Heart left ventricle (tissue), 16 donors: ENCODE results near the gene MAPKAPK2. TPM values are rescaled to one million over a fixed set of nuclear protein-coding genes. Genes with fewer than 3 reads are reported as not detected.

ENCODE experiments used
- ATAC-seq, 4 donors: fragments of 200-7000 bp; cut with Tn5 transposase; one replicate each; pipeline ENCODE4 v1.9.1; 2020 to 2022; ENCODE audit warnings: moderate library complexity in 4 of 4, mild to moderate bottlenecking in 3 of 4, moderate number of reproducible peaks in 1 of 4
- DNase-seq, 5 donors: peaks; one replicate each; pipeline ENCODE4 v3.0.0-alpha.2; 2020
- H3K27ac ChIP-seq, 12 donors: fragments of 200-600 bp; sonication (generic) in 4 of 12; one replicate each; pipeline versions ENCODE4 v1.5.0 to v1.8.0; 2016 to 2022; ENCODE audit warnings: mild to moderate bottlenecking in 2 of 12
- H3K27me3 ChIP-seq, 9 donors: fragments of 200-600 bp; sonication (generic) in 2 of 9; one replicate each; pipeline versions ENCODE4 v1.5.1 to v1.8.0; 2016 to 2022; ENCODE audit warnings: mild to moderate bottlenecking in 3 of 9
- H3K36me3 ChIP-seq, 9 donors: fragments of 200-600 bp; sonication (generic) in 2 of 9; one replicate each; pipeline versions ENCODE4 v1.5.0 to v1.8.0; 2018 to 2022; ENCODE audit warnings: mild to moderate bottlenecking in 2 of 9
- H3K4me1 ChIP-seq, 12 donors: fragments of 200-600 bp; sonication (generic) in 4 of 12; one replicate each; pipeline versions ENCODE4 v1.5.0 to v1.8.0; 2016 to 2022; ENCODE audit warnings: mild to moderate bottlenecking in 3 of 12
- H3K4me3 ChIP-seq, 12 donors: fragments of 200-600 bp; sonication (generic) in 4 of 12; one replicate each; pipeline versions ENCODE4 v1.5.0 to v1.8.0; 2017 to 2022; ENCODE audit warnings: mild to moderate bottlenecking in 9 of 12, moderate library complexity in 4 of 12
- H3K9me3 ChIP-seq, 12 donors: fragments of 200-600 bp; sonication (generic) in 4 of 12; one replicate each; pipeline versions ENCODE4 v1.5.0 to v1.8.0; 2016 to 2022; ENCODE audit warnings: mild to moderate bottlenecking in 1 of 12
- POLR2A ChIP-seq, 2 donors: fragments of 450-650 bp; IDR thresholded peaks; one replicate each; pipeline ENCODE4 v1.6.1; 2017; ENCODE audit warnings: antibody characterized with exemption in 2 of 2, mild to moderate bottlenecking in 2 of 2, moderate library complexity in 2 of 2
- WGBS, 4 donors: extraction: QIAGEN DNeasy Blood & Tissue Kit in 2 of 4; methylation state at CpG; one replicate each; pipeline versions ENCODE4 v1.1.5 to v1.1.7; 2013 to 2018; 5-methylcytosine and 5-hydroxymethylcytosine counted together
- intact Hi-C, 10 donors: fragments of 100-400 bp; cut with DNase I; formaldehyde crosslinking; loops; one replicate each; pipeline versions ENCODE4 v1.11.1 to v1.14.2; 2022
- polyA plus RNA-seq, 2 donors: library from polyadenylated mRNA; stranded (reverse); fragments of 200-250 nt; gene quantifications; one replicate each; pipeline ENCODE4 v1.2.3, GENCODE V29; 2013
- total RNA-seq, 9 donors: library from RNA; depleted of rRNA in 2 of 9; stranded (reverse); fragments of >200 nt in 2 of 9; fragmentation: NEBNext Ultra II Directional in 3 of 9; extraction: Animal tissue kit (Norgen Biotek cat#: 25700) in 3 of 9; gene quantifications; one replicate each; pipeline versions ENCODE4 v1.1.0 to v1.2.4, GENCODE V29; 2016 to 2023
- TF ChIP-seq, protein P1 (sequence below), 12 donors: fragments of 200-600 bp; sonication (generic) in 4 of 12; IDR thresholded peaks; one replicate each; pipeline versions ENCODE4 v1.5.0 to v1.8.0; 2018 to 2022; ENCODE audit warnings: antibody characterized with exemption in 12 of 12, mild to moderate bottlenecking in 5 of 12
- donor health status: ischemic (EF 13 %, LVEDD 7.1; RV severe dilation, severe dysfunction).
- donor health status: healthy with polysubstance abuse.
- donor health status: DM: no; HTN: yes; CAD: no.
- donor health status: DM: no; HTN: no; CAD: no.
- donor health status: ischemic (EF 25% LVEDD 6.9; RV normal size, moderate dysfunction).
- donor health status: ischemic (EF 25% LVEDD 5.7; RV mildly dilated, moderate dysfunction).
- donor health status: healthy.
- donor health status: DM: yes; HTN: yes; CAD: no.
- donor health status: ischemic (EF 35%, LVEDD 5.7; RV mildly dilated, moderate dysfunction).
- donor health status: nonischemic (EF 11% LVEDD 7.7; RV severe dilation, severe dysfunction).
- donor health status: DM: yes; HTN: yes; CAD: no.
- donor health status: PGD.
- donor health status: ischemic (EF 29% LVEDD 5.4; RV normal size, mild dysfunction).
- donor health status: nonischemic (EF 23%, LVEDD 6.1; RV moderate dilation, normal function).

The MAPKAPK2 gene
- total and polyA plus RNA-seq, 11 donors = 126 to 327 (median 223) TPM

DNA sequence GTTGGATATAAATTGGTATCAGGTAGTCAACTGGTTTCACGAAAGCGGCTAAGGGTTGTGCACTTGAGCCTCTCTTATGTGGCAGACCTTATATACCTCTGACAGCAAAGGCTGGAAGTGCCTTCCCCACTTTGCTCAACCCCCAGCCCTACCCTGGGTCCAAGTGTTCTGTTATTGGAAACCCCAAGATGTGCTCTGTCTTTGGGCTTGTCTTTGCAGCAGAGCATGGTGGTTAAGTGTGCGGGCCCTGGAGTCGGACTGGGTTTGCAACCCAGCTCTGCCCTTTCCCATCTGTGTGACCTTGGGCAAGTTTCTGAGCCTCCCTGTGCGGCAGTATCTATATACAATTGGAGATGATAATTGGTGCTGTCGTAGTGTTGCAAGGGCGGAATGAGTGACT lies 98.8 kb downstream of the MAPKAPK2 start:
- WGBS, 4 donors = 84 to 99% (median 91%) methylated on average over 6 to 7 of the region's 7 CpGs
- Histone ChIP-seq H3K4me3 (no peak overlapping the region), H3K36me3 (no peaks in the 10 kb centered on the region), H3K27ac (no peak overlapping the region), H3K9me3 (no peaks in the 10 kb centered on the region), H3K4me1 (peaks cover 0 to 40% (median 0%) of the 10 kb centered on the region in 12 donors), H3K27me3 (no peaks in the 10 kb centered on the region)
- ATAC-seq = no peak
- DNase-seq = no peak
- TF ChIP-seq, protein P1, sequence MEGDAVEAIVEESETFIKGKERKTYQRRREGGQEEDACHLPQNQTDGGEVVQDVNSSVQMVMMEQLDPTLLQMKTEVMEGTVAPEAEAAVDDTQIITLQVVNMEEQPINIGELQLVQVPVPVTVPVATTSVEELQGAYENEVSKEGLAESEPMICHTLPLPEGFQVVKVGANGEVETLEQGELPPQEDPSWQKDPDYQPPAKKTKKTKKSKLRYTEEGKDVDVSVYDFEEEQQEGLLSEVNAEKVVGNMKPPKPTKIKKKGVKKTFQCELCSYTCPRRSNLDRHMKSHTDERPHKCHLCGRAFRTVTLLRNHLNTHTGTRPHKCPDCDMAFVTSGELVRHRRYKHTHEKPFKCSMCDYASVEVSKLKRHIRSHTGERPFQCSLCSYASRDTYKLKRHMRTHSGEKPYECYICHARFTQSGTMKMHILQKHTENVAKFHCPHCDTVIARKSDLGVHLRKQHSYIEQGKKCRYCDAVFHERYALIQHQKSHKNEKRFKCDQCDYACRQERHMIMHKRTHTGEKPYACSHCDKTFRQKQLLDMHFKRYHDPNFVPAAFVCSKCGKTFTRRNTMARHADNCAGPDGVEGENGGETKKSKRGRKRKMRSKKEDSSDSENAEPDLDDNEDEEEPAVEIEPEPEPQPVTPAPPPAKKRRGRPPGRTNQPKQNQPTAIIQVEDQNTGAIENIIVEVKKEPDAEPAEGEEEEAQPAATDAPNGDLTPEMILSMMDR (IDR thresholded peaks at IDR 0.05) = no peak
- TF ChIP-seq POLR2A (IDR thresholded peaks at IDR 0.05) = no peak
- intact Hi-C loops = no loop called here

Other genes starting within 250 kb of the MAPKAPK2 start
- gene IKBKE, start 214.4 kb upstream of the MAPKAPK2 start, total RNA-seq = 10 to 100 TPM in 1 of 9 donors, 1 to 10 TPM in 6, under 1 TPM in 2; 0.62 to 10.8 (median 1.1) TPM
- gene IKBKE, start 214.4 kb upstream of the MAPKAPK2 start, polyA plus RNA-seq = under 1 TPM; 0.27 to 0.97 TPM
- 10 to 100 TPM in 2 of 9 donors, 1 to 10 TPM in 7; 3.2 to 27.4 (median 5.8) TPM for gene RASSF5, start 177.4 kb upstream of the MAPKAPK2 start, total RNA-seq
- 1 to 10 TPM; 1.3 to 1.8 TPM for gene RASSF5, start 177.4 kb upstream of the MAPKAPK2 start, polyA plus RNA-seq
- gene EIF2D, start 72.4 kb upstream of the MAPKAPK2 start, total RNA-seq = 10 to 100 TPM; 21.6 to 37.5 (median 29.0) TPM
- gene EIF2D, start 72.4 kb upstream of the MAPKAPK2 start, polyA plus RNA-seq = 10 to 100 TPM; 15.6 to 26.8 TPM
- 10 to 100 TPM; 11.2 to 32.5 (median 15.9) TPM for gene DYRK3, start 49.4 kb upstream of the MAPKAPK2 start, total RNA-seq
- gene DYRK3, start 49.4 kb upstream of the MAPKAPK2 start, polyA plus RNA-seq = 10 to 100 TPM in 1 of 2 donors, 1 to 10 TPM in 1; 6.5 to 26.0 TPM
- gene IL19, start 85.9 kb downstream of the MAPKAPK2 start, total RNA-seq = not detected
- gene IL19, start 85.9 kb downstream of the MAPKAPK2 start, polyA plus RNA-seq = not detected
- gene IL10, start 87.6 kb downstream of the MAPKAPK2 start, total RNA-seq = 1 to 10 TPM in 3 of 9 donors, under 1 TPM in 5, not detected in 1; 0.50 to 5.0 (median 0.88) TPM
- 1 to 10 TPM in 1 of 2 donors, under 1 TPM in 1; 0.27 to 1.0 TPM for gene IL10, start 87.6 kb downstream of the MAPKAPK2 start, polyA plus RNA-seq
- gene IL20, start 180.7 kb downstream of the MAPKAPK2 start, total RNA-seq = not detected
- not detected for gene IL20, start 180.7 kb downstream of the MAPKAPK2 start, polyA plus RNA-seq
- not detected for gene IL24, start 212.5 kb downstream of the MAPKAPK2 start, total RNA-seq
- 1 to 10 TPM in 1 of 2 donors, not detected in 1; 1.6 TPM for gene IL24, start 212.5 kb downstream of the MAPKAPK2 start, polyA plus RNA-seq
- gene FCMR, start 237.0 kb downstream of the MAPKAPK2 start, total RNA-seq = 10 to 100 TPM in 1 of 9 donors, 1 to 10 TPM in 8; 1.3 to 16.3 (median 3.2) TPM
- 1 to 10 TPM in 1 of 2 donors, under 1 TPM in 1; 0.99 to 4.0 TPM for gene FCMR, start 237.0 kb downstream of the MAPKAPK2 start, polyA plus RNA-seq